Mucosa of descending colon (tissue), 3 donors: ENCODE measurements around the gene RASGRP1. TPM values are rescaled to one million over a fixed set of nuclear protein-coding genes. Genes with fewer than 3 reads are reported as not detected.

Experiments
- ATAC-seq: fragments of 200-7000 bp; cut with Tn5 transposase; one replicate; pipeline ENCODE4 v1.9.1; 2020; ENCODE audit warnings: mild to moderate bottlenecking, moderate library complexity
- DNase-seq, 3 donors: peaks; one replicate each; pipeline ENCODE4 v3.0.0-alpha.2; 2020
- H3K36me3 ChIP-seq: fragments of 200-600 bp; one replicate; pipeline ENCODE4 v1.8.0; 2021; ENCODE audit warnings: low read depth, mild to moderate bottlenecking
- H3K4me1 ChIP-seq: fragments of 200-600 bp; one replicate; pipeline ENCODE4 v1.8.0; 2021; ENCODE audit warnings: low read depth, mild to moderate bottlenecking
- H3K4me3 ChIP-seq: fragments of 200-600 bp; one replicate; pipeline ENCODE4 v1.8.0; 2021; ENCODE audit warnings: mild to moderate bottlenecking
- H3K9me3 ChIP-seq: fragments of 200-600 bp; one replicate; pipeline ENCODE4 v1.8.0; 2021; ENCODE audit warnings: mild to moderate bottlenecking
- intact Hi-C, 2 donors: fragments of 100-400 bp; cut with DNase I in 1 of 2; cut with micrococcal nuclease in 1 of 2; formaldehyde crosslinking; loops; one replicate each; pipeline versions ENCODE4 v1.11.0 to v1.11.1; 2022; cut with DNase I, micrococcal nuclease
- total RNA-seq, 3 donors: library from RNA; stranded (reverse); fragmentation: NEBNext Ultra II Directional in 2 of 3; extraction: Animal tissue kit (Norgen Biotek cat#: 25700) in 2 of 3; gene quantifications; one replicate each; pipeline versions ENCODE4 v1.2.1 to v1.2.4, GENCODE V29; 2021 to 2023
- TF ChIP-seq, protein P1 (sequence below): fragments of 200-600 bp; IDR thresholded peaks from one replicate; pipeline ENCODE4 v1.8.0; 2022; ENCODE audit warnings: antibody characterized with exemption, mild to moderate bottlenecking
- donor health status: DM: no; HTN: no; CAD: no; lungs with moderate emphysema.
- donor health status: DM: no; HTN: no; CAD: no.
- donor health status: DM: no; HTN: yes; CAD: no.

Gene RASGRP1
- total RNA-seq, 3 donors from 2014 or later: 1.2 to 2.6 (median 2.6) TPM

DNA sequence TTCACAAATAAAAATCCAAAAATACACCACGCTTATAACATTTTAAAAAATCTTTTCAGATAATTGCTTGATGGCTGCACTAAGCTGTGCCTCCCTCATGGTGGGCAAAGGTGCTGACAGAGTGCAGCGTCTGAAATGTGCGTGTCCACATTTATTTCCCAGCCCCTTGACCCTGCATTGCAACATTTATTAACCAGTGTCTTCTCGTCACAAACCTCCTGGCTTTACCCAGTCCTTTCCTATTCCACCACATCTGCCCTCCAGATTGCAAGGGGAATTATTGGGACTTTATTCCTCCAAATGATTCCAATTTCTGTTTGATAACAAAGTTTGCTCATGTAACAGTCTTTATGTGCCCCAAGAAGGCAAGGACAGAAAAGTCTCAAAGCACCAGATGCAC, 5.5 kb downstream of the RASGRP1 start:
- ATAC-seq (no peak), DNase-seq (no peak)
- intact Hi-C loops: no loop called here

DNA sequence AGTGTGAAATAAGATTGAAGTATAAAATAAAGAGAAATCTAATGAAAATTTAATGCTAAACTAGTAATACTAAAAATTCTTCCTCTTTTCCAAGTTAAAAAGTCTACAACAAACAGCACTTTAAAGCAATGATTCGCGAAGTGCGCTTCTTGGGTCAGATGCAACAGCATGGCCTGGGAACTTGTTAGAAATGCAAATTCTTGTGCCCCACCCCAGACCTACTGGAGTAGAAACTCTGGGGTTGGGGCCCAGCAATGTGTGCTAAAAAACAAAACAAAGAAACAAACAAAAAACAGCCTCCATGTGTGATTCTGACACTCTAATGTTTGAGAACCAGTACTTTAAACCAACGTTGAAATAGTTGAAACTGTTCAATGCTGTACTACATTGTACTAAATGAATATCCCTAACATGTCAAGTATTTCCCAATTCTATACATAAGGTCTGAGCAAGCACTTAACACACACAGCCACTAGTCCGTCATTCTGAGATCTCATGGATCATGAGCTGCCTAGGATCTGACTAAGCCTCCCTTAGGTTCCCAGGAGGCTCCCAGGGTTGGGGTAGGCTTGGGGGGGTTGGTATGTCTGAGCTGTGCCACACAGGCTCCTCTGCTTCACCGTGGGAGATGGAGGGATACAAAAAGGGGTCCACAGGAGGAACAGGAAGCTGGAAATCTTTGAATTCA, 6.1 kb downstream of the RASGRP1 start:
- H3K4me1 ChIP-seq: no peaks in the 10 kb centered on the region
- no peak for ATAC-seq
- no peaks in the 10 kb centered on the region for H3K36me3 ChIP-seq
- TF ChIP-seq, protein P1, sequence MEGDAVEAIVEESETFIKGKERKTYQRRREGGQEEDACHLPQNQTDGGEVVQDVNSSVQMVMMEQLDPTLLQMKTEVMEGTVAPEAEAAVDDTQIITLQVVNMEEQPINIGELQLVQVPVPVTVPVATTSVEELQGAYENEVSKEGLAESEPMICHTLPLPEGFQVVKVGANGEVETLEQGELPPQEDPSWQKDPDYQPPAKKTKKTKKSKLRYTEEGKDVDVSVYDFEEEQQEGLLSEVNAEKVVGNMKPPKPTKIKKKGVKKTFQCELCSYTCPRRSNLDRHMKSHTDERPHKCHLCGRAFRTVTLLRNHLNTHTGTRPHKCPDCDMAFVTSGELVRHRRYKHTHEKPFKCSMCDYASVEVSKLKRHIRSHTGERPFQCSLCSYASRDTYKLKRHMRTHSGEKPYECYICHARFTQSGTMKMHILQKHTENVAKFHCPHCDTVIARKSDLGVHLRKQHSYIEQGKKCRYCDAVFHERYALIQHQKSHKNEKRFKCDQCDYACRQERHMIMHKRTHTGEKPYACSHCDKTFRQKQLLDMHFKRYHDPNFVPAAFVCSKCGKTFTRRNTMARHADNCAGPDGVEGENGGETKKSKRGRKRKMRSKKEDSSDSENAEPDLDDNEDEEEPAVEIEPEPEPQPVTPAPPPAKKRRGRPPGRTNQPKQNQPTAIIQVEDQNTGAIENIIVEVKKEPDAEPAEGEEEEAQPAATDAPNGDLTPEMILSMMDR: no peak
- intact Hi-C loops: no loop called here
- H3K9me3 ChIP-seq: no peaks in the 10 kb centered on the region
- H3K4me3 ChIP-seq: no peak overlapping the region
- no peak for DNase-seq

More for the DNA sequence above, 5.5 kb downstream of the RASGRP1 start:
- Histone ChIP-seq H3K9me3 (no peaks in the 10 kb centered on the region), H3K36me3 (no peaks in the 10 kb centered on the region), H3K4me3 (no peak overlapping the region), H3K4me1 (no peaks in the 10 kb centered on the region)
- TF ChIP-seq, protein P1: no peak

DNA sequence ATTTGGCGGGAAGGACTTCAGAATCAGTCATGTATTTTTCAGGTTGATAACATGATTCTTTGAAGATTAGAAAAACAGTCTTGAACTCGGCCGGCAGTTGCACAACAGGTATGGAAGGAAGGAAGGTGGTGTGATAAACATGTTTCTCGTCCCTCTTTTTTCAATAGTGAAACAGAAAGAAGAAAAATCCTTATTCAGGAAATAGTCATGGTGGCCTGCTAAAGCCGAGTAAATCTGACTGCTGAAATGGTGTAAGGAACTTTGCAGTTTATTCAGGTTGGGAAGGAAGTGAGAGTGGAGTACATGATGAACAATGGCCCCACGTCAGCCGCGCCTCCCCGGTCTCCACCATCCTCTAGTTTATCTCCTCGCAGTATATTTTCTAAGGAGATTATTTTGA, 6.7 kb downstream of the RASGRP1 start:
- DNase-seq (no peak), ATAC-seq (no peak)
- TF ChIP-seq, protein P1: no peak
- Histone ChIP-seq H3K4me1 (no peaks in the 10 kb centered on the region), H3K4me3 (no peak overlapping the region), H3K9me3 (no peaks in the 10 kb centered on the region), H3K36me3 (no peaks in the 10 kb centered on the region)
- intact Hi-C loops: no loop called here

DNA sequence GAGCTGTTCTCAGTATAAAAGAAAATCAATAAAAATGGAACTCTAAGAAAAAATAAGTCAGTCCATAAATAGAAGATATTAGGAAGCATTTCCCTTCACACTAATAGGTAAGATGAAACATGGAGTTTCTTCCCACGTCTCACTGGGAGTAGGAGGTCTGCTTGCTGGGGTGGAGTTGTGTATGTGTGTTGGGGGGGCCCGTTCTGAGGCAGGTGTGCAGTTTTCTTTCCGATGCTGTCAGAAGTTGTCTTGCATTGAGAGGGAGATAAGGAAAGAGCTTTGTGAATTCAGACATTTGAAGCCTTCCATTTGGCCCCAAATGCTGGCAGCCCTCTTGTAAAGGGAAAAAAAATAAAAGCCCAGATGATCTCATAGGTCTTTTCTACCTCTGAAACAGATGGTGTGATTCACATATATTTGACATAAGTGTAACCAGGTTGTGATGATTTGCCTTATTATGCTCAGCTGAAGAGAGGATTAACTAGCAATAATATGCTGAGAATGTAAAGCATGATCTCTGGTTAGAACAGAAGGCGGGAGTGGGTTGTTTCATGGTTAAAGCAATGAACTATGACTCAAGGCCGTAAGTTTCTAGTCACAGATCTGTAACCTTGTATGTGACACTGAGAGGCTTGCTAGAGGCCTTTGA, 8.8 kb downstream of the RASGRP1 start:
- H3K9me3 ChIP-seq: no peaks in the 10 kb centered on the region
- DNase-seq (no peak), ATAC-seq (no peak)
- no peaks in the 10 kb centered on the region for H3K4me1 ChIP-seq
- TF ChIP-seq, protein P1: no peak
- no peaks in the 10 kb centered on the region for H3K36me3 ChIP-seq
- no peak overlapping the region for H3K4me3 ChIP-seq
- intact Hi-C loops: no loop called here

DNA sequence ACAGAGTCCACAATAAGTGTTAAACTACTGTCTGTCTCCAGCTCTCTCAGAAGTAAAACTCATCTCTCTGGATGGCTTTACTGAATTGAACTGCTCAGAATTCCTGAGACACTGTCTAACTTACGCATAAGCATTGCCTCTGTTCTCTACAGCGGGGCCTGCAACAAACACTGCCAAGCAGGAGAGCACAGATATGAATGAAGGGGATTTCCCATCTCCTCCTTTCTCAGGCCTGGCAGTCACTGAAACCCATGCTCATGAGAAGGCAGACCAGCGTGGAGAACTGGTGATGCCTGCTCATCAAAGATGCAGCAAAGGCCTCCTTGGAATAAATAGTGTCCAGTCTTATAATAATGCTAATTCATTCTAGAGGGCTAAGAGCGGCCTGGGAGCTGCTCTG, 10.3 kb downstream of the RASGRP1 start:
- Histone ChIP-seq H3K4me3 (no peak overlapping the region), H3K9me3 (no peaks in the 10 kb centered on the region), H3K36me3 (no peaks in the 10 kb centered on the region), H3K4me1 (no peaks in the 10 kb centered on the region)
- intact Hi-C loops: no loop called here
- no peak for DNase-seq
- ATAC-seq: no peak
- TF ChIP-seq, protein P1: no peak
